T-helper 1 cell (primary cell): ENCODE measurements around the gene ZNRF1.
A peak's percentile ranks its signal among the peaks of the same experiment; 100 is the strongest.

Source experiments
- DNase-seq, 5 donors: peaks; one replicate each; pipeline ENCODE4 v3.0.0-alpha.2; 2012 to 2020

Gene ZNRF1

DNA sequence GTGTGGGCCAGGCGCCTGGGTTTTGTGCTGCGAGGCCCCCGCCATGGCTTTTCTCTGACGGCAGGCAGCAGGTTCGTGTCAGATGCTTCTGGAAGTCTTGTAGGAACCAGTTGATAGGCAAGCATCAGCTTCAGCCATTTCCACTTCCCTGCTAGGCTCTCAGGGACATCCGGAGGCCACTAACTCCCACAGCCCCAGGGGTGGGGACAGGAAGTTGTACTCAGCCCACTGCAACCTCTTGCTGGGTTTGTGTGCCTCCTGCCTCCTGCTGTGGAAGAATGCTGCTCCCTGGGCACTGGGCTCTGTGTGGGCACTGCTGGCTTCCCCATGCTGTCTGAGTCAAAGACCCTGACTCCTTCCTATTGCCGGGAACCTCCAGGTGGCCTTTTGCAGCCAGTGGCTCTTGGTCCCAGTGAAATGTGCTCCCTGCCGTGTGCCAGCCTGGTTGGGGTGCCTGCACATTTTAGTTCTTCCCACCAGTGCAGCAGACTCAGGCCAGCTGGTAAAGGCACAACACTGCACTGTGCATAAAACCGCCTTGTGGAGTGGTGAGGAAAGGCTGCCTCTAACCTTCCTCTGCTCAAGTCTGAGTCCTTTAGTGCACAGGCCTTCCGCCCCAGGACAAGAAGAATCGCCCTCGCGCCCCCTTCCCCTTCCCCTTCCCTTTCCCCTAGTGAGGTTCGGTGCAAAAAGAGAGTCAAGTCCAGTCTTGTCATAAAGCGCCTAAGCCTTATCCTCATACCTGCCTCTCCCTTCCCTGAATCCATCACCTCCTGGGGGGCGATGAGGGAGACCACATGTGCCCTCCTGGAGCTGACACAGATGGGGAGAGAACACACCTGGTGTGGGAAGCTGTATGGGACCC is 101.1 kb downstream of the ZNRF1 start:
- peak in 1 of 5 donors; percentile 80 for DNase-seq

DNA sequence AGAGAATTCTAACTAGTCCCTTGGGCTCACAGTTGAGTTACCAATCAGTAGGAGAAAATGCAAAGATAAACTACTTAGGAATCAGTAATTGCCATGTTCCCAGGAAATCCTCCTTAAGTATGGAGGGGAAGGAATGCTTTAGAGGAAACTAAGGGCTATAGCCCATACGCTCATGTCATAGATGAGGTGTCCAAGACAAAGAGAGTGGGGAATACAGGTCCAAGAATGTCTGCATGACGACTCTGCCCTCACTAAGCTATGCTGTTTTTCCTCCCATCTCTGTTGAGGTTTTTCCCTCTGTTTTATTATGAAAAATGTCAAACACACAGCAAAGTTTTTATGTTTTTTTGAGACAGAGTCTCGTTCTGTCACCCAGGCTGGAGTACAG is 101.8 kb downstream of the ZNRF1 start:
- no peak for DNase-seq

DNA sequence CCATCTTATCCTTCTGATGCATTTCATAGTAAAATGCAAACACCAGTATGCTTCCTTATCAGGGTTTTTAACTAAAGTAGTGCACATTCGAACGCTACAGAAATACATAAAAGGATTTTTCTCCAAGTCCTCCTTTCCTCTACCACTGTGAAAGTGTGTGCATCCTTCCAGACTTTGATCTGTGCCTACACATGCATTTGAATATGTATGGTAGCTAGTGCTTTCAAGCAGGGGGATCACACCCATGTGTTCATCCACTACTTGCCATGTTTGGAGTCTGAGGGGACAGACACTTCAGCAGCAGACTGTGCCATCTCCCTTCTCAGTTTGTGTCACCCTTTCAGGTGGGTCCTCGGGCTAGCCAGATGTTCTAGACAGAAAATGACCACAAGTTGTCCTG is 102.8 kb downstream of the ZNRF1 start:
- DNase-seq = no peak

DNA sequence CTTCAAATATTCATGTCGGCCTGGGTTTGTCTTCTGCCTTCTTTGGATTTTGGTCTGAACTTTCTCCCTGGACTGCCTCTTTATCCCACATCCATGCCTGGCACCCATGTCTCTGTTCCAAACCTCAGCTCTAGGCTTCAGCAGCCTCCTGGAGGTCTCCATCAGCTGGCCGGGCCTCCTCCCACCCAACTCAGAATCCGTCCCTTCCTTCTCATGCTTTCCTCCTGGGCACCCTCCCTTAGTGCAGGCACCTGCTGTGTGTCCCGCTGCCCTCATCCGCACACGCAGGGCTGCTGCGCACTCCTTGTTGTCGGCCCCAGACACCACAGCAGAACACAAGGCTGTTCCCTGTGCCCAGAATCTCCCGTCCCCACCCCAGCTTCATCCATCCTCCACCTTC is 103.8 kb downstream of the ZNRF1 start:
- DNase-seq = no peak

DNA sequence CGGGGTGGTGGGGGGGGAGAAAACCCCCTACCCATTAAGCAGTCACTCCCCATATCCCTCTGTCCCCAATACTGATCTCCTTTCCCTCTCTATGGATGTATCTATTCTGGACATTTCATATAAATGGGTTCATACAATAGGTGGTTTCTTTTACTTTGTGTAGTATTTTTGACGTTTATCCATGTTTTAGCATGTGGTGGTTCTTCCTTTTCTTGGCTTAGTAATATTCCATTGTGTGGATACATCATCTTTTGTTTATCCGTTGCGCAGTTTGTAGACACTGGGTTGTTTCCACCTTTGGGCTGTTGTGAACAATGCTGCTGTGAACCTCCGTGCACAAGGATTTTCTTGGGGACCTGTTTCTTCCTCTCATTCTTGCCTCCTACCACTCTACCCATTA is 105.2 kb downstream of the ZNRF1 start:
- DNase-seq = no peak

DNA sequence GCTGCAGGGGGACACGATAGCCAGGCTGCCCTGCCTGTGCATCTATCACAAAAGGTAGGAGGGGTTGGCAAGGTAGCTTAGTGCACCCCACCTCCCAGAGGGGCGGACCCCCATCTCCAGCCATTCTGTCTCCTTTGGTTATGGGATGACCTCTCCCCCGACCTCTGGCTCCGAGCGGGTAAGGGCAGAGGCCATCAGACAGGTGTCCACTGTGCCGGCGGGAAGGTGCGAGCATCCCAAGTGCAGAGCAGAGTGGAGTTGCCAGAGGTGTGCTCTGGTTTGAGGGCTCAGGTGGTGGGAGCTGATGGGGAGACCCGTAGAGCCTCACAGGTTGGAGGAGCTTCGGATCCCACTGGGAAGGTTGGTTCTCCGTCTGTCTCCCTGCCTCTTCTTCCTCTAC is 106.0 kb downstream of the ZNRF1 start:
- no peak for DNase-seq

DNA sequence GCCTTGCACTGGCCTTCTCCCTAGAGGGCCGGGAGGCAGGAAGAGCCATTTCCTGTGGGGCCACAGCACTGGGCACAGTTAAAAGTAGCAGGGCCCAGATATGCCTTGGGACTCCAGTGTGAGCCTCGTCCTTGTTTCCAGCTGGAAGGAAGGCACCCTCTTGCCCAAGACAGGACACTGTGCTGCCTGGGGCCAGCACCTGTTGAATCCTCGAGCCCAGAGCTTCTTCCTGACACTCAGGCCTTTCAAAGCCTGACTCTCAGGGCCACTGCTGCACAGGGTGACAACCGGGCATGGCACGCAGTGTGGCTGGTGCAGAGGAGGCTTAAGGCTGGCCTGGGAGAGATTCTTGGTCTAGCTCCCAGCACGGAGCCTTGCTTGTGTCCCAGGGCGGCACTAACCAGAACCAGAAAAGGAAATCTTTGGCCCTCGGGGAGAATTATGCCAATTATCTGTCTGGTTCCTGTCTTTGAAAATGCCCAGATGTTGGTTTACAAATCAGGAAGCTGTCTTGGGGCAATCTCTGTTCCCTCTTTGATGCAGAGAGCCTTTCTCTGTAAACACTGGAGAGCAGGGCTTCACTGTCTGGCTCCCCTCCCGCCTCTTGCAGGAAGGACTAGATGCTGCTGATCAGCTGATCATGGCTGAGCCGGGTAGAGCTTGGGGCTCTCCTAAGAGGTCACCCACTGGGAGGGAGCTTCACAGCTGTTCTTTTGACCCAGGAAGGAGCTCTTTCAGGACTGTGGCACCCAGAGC is 106.7 kb downstream of the ZNRF1 start:
- no peak for DNase-seq

DNA sequence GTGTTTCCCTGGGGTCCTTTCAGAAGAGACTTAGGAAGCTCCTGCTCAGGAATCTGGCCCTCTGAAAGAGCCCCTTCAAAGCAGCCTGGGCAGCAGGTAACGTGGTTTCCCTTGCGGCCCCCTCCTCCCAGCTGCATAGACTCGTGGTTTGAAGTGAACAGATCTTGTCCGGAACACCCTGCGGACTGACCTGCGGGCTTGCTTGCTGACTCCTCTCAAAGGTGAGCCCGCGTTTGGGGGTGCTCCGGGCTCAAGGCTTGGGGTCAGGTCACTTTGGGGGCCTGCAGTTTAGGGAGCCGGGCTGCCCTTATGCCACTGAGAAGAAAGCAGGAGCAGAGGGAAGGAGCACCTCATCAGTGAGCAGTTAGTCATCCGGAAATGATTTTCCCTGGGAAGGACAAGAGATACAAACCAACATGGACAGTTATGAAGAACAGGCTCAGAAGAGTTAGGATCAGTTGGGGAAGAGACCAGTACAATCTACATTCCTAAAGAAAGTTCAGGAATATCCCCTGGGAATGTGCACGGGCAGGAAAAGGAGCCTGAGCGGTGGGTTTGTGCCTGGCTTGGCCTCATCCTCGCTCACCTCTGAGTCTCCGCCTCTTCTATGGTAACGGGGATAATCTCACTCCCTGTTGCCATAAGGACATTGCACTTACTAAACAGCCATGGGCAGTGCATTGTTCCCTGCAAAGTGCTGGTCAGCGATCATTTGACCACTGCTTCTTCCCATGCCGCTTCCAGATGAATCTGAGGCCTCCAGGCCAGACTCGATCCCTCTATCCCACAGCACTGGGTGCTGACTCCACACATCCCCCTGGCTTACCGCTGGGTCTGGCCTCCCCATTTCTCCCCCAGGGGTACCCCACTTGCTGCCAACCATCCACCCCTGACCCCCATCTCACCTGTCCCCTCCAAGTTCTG is 107.8 kb downstream of the ZNRF1 start:
- DNase-seq = no peak

DNA sequence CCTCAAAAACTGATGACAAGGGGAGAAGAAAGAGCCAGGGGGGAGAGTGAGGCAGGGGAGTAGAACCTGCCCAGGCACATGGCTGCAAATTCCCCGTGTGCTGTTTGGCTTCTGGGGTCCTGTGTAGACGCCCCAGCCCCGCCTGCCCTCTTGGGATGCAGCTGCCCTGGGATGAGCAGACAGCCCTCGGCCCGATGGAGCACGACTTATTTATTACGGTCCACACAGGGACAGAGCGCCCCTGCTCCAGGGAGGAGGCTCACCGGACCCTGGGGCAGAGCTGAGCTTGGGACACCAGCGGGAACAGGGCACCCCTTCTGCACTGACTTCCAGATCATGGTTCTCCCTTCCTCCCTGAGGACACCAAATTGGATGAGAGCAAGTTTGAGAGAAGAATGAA is 108.7 kb downstream of the ZNRF1 start:
- no peak for DNase-seq

DNA sequence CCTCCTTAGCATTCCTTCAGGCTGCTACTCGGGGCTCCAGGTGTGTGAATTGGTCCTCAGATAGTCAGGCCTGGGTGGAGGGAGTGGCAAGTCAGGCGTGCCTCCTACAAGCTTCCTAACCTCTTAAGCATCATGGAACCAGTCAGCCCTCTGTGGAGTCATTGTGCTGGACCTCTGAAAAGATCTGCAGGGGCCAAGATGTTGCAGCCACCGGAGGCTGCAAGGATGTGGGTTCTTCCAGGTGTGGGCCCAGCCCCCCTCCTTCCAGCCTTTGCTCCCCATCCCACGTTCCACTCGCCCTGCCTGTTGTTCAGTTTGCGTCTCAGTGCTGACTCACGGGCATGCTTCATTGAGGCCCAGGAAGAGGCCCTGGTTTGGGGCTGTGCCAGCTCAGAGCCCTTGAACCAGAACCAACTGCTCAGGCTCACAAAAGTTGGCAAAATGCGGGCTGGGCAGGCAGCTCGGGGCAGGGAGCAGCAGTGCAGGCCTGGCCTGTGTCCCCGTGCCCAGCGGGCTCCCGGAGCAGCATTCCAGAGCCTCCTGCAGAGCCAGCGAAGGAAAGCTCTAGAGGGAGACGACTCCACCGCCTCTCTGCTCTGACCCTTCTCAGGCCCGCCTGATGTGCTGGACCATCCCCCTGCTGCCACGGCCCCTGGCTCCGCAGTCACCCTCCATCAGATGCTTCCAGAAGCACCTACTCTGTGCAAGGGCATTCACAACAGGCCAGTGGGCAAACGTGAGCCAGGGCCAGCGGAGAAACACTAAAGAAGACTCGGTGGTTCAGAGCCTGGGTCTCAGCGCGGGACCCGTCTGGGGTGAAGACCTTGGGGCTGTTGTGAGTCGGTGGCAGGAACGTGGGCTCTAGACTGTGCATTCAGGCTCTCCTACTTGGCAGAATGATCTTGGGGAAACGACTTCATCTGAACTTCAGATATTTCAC is 110.2 kb downstream of the ZNRF1 start:
- DNase-seq = peak in 4 of 5 donors; percentile 30 to 85 (median 42)

DNA sequence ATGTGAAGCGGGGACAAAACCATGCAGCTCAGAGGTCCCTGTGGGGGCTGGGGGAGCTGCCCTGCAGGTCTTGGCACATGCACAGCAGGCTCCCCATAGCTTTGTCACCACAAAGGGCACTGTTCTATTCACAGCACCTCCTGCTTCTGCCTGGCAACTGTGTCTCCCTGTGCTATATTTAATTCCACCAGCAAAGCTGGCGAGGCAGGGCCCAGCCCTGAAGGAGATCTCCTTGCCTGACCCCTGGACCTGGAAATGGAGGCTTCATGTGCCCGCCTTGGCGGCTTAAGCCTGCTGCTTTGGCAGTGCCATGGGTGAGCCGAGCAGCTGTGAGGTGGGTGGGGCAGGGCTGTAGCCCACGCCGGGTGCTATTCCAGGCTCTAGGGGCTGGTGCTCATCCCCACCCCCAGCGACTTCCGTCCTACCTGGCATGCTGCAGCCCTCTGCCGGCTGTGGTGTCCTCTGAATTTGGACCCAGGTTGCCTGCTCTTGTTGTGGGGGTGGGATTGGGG is 111.0 kb downstream of the ZNRF1 start:
- DNase-seq = peak in 1 of 5 donors; percentile 41

DNA sequence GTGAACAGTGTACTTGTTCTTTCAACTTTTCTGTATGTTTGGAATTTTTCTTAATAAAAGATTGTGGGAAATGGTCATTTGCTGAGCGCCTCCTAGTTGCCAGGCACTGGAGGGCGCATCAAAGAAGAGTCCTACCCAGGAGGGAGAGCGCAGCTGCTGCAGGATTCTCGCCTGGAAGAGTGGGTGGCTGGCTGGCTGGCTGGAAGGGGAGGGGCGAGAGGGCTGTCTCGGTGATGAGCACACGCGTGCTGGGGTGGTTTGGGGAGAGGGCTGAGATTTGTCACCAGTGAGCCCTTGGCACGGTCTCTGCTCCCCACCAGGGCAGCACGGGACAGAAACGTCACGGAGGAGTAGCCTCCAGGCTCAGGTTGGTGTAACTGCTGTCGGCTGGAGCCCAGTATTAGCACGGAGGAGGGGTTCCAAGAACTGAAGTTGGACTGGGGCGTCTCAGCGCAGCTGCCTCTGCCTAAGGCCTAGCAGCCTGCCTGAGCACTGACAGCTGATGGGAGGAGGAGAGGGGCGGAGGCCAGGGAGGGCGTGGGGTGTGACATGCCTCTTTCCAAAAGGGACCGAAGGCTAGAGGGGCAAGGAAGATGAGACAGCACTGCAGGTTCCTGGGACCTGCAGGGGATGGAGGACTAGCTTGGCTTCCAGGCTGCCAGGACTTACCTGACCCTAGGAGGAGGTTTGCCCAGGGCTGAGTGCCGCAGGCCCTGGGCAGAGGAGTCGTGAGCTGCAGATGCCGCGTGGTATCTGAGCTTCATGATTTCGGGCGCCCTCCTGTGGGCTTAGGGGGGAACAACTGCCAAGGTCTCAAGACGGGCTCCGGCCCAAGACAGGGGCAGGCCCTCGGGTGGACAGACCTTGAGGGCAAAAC is 112.1 kb downstream of the ZNRF1 start:
- DNase-seq = peak; percentile 49 to 89 (median 69)

DNA sequence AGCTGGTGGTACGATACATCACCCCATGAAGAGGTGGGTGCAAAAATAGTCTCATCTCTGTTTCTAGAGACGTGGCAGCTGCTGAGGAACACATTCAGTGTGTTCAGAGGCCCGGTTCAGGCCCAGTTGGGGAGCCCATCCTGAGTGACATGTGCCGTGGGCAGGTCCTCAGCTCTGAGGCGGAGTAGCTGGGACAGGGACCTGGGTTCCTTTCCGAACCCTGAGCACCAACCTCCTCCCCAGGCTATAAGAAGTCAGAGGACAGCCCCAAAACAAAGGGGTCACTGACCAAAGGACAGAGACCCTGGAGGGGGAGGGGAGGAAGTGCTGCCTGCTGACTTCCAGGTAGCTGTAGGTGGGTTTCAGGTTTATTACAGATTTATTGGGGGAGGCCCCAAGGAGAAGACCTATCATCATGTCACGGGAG is 112.7 kb downstream of the ZNRF1 start:
- DNase-seq = no peak

DNA sequence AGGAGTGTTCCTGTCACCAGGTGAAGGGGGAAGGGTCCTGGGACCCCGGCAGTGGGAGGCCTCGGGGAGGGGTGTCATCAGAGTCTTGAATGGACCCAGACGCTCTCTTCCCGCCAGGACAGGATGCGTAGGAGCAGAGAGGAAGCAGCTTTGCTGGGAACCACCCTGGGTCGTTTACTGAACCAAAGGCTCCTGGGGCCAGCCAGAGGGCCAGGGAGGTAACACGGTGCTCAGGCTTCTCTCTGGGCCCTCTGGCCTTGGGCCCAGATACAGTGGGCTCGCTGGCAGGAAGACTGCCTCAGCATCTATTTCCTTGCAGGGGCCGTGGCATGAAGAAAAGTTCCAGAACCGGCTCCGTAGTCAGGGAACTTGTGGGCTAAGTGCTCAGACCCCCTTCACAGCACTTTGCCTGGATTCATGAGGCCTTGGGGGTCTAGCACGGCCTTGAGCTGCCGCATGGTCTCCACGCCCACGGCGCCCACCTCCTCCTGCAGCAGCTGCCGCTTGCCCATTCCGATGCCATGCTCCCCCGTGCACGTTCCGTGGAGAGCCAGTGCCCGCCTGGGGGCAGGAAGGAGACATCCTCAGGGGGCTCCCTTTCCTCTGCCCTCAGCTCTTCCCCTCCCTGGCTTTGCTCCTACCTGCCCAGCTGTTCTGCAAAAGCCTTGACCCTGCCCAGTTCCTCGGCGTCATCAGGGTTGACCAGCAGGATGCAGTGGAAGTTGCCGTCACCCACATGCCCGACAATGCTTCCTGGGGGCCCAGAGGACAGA is 113.3 kb downstream of the ZNRF1 start:
- no peak for DNase-seq

DNA sequence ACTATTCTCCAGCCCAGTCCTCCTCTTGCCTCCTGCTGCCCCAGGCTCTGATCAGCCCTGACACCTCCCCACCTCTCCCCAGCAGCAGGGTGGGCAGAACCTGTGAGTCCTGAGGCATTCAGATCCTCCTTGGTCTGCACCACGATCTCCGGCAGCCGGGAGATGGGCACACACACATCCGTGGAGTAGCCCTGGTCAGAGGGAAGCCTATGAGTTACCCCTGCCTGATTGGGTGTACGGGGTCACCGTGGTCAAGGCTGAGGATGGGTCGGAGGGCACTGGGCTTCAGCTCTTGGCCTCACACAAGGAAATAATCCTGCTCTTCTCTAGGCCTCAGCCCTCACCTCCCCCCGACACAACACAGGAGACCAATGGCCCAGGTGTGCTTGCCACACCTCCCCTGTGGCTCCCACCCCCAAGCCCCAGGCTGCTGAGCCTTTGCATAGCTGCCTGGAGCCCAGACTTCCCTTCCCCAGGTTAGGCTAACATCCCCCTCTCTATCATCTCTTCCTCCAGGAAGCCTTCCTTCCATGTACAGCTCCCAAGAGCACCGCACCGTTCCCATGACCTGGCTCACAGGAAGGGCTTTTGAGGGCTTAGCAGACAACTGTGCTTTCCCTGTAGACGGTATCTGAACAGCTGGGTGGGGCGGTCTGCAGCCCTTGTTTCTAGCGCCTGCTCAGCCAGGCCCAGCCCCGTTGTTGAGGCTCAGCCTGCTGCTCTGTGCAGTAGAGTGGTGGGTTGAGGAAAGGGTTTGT is 114.1 kb downstream of the ZNRF1 start:
- no peak for DNase-seq

DNA sequence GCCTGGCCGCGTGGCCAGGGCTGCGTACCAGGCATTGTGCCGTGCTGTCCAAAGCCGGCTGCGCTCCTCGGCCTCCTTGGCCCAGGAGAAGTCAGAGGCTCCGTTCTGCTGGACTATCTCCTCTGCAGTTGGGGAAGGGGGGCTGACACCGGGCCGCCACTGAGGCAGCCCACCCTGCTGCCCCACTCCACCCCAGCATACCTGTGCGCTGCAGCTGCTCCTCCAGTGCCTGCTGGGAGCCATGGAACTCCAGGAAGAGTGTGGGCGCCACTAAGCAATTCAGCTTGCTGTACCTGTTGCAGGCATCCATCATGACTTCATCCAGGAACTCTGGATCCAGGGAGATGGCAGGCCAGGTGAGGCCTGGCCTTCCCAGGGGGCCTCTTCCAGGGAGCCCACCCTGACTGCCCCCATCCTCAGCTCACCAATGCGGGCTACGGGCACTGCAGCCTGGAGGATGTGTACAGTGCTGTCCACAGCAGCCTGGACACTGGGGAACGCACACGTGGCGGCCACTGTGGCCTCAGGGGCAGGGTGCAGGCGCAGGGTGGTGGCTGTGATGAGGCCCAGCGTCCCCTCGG is 114.8 kb downstream of the ZNRF1 start:
- DNase-seq = no peak

DNA sequence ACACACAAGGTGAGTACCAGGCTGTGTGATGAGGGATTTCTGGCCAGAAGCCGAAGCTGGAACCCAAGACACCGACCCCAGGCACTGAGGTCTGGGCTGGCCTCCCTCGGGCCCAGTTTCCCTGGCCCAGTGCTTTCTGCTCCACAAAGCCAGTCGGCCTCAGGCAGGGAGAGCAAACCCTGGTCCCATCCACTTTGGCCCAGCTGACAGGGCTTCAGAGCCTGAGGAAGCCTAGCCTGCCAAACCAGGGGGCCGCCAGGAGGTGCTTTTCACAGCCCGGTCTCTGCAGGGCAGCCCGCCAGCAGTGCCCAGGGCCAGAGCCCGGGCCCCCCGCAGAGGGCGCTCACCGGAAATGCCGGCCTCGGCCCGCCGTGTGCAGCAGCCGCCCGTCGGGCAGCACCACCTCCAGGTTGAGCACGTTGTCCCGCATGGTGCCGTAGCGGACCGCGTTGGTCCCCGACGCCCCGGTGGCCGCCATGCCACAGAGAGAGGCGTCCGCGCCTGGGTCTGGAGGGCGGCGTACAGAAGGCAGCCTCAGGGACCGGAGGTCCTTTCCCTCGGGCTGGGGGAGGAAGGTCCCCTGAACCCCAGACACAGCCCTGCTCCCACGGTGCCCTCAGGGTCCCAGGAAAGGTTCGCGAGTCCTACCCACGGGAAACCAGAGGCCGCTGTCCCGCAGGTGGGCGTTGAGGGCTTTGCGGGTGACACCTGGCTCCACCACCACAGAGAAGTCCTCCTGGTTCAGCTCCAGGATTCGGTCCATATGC is 115.5 kb downstream of the ZNRF1 start:
- no peak for DNase-seq
